HFF-Myc (cell line): Measurements from ENCODE around the gene HACD2.

ENCODE experiments used
- DNase-seq: peaks from one replicate; pipeline ENCODE4 v3.0.0-alpha.2; 2011; ENCODE audit warnings: low read depth; ENCODE audit errors: extremely low read depth
- H3K4me3 ChIP-seq: replicated peaks from 2 replicates; pipeline ENCODE4 v1.5.1; 2011; ENCODE audit warnings: low read depth, mild to moderate bottlenecking, control low read depth, low read length
- TF ChIP-seq, protein P1 (sequence below): IDR thresholded peaks from 2 replicates; pipeline ENCODE4 v1.5.1; 2012; ENCODE audit warnings: mild to moderate bottlenecking, low read depth, low read length, control low read depth; ENCODE audit errors: missing control alignments

Gene HACD2

DNA sequence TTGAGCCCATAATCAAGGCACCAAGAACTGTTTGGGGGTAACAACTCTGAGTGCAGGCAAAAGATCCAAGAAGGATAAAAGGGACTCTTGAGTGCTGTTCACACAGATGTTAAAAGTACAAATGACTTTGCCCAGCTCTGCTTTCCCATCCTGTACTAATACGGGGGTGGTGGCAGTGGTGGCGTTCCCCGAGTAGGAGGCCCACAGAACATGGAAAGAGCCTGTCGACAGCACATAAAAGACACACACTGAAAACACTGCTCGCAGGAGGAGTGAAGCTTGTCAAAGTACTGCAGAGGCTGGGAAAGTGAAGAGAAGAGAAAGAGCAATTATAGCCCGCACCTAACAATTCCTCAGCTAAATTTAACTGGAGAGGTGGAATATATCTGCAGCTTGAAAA lies 40.9 kb downstream of the HACD2 start:
- no peak for DNase-seq
- H3K4me3 ChIP-seq: no peak overlapping the region
- TF ChIP-seq, protein P1, sequence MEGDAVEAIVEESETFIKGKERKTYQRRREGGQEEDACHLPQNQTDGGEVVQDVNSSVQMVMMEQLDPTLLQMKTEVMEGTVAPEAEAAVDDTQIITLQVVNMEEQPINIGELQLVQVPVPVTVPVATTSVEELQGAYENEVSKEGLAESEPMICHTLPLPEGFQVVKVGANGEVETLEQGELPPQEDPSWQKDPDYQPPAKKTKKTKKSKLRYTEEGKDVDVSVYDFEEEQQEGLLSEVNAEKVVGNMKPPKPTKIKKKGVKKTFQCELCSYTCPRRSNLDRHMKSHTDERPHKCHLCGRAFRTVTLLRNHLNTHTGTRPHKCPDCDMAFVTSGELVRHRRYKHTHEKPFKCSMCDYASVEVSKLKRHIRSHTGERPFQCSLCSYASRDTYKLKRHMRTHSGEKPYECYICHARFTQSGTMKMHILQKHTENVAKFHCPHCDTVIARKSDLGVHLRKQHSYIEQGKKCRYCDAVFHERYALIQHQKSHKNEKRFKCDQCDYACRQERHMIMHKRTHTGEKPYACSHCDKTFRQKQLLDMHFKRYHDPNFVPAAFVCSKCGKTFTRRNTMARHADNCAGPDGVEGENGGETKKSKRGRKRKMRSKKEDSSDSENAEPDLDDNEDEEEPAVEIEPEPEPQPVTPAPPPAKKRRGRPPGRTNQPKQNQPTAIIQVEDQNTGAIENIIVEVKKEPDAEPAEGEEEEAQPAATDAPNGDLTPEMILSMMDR: no peak

DNA sequence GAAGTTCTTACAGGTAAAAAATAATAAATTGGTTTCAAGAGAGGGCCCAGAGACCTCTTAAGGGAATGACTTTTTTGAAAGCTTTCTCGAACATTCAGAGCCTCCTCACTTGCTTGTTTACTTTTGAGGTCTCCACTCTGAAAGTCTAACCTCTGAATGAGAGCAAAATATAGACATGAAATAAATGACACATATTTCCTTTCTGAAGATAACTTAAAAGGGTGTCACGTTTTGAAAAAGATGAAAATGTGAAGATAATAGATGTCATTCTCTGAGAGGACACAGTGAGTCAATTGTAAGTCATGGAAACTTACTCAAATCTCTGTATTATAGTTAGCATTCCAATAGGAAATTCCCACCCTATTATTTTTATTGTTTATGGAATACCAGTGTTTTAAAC lies 44.6 kb downstream of the HACD2 start:
- no peak for DNase-seq
- TF ChIP-seq, protein P1: no peak
- H3K4me3 ChIP-seq: no peak overlapping the region

DNA sequence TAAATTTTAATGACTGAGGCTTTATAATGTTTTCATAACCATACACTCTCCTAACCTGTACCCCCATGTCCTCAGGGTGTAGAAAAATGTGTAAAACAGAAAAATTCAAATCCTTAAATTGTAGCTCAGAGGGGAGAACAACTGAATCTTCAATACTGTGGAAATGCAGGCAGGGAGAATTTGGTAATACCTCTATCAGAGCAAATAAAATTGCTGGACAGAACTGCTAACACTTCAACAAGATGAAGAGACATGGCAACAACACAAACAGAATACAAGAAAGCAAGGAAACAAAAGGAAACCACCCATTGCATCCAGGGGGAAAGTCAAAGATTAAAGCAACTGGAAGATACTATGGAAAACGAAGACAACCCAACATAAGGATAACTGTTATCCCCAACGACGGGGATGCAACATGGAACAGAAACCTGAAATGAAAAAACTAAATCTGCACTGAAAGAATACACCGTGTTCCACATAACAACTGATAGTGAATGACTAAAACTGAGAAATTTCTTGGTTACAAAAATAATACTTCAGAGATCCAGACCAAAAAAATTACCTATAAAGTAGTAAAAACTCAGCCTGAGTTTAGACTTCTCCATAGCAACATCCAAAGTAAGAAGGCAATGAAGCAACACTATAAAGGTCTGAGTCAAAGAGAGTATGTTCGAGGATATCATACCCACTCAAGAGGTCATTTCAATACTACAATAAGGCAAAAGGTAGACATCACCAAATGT lies 48.5 kb downstream of the HACD2 start:
- TF ChIP-seq, protein P1: no peak
- H3K4me3 ChIP-seq: no peak overlapping the region
- no peak for DNase-seq

DNA sequence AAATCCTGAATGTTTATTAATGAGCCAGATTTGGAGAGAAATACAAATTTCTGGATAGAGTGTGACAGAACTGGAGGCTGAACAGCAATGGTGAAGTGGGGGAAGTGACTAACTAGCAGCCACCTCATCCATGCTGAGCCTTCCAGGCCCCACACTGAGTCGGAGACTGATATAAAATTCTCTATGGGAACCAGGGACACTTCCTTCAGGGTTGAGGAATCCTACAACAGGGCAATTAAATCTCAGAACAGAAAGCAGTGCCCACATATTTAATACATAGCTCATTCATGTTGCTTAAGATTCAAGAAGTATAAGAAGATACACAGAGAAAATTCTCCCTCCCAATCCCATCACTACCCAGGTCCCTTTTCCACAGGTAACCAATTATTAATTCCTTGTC lies 49.3 kb downstream of the HACD2 start:
- no peak overlapping the region for H3K4me3 ChIP-seq
- no peak for DNase-seq
- TF ChIP-seq, protein P1: no peak

DNA sequence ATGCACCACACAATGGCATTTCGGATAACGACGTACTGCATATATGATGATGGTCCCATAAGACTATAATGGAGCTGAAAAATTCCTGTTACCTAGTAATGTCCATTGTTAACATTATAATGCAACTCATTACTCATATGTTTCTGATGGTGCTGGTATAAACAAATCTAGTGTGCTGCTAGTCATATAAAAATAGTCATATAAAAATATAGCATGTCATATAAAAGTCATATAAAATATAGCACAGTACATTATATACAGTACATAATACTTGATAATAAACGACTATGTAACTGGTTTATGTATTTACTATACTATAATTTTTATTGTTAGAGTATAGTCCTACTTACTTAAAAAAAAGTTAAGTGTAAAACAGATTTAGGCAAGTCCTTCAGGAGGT lies 50.6 kb downstream of the HACD2 start:
- H3K4me3 ChIP-seq: no peak overlapping the region
- TF ChIP-seq, protein P1: no peak
- no peak for DNase-seq

DNA sequence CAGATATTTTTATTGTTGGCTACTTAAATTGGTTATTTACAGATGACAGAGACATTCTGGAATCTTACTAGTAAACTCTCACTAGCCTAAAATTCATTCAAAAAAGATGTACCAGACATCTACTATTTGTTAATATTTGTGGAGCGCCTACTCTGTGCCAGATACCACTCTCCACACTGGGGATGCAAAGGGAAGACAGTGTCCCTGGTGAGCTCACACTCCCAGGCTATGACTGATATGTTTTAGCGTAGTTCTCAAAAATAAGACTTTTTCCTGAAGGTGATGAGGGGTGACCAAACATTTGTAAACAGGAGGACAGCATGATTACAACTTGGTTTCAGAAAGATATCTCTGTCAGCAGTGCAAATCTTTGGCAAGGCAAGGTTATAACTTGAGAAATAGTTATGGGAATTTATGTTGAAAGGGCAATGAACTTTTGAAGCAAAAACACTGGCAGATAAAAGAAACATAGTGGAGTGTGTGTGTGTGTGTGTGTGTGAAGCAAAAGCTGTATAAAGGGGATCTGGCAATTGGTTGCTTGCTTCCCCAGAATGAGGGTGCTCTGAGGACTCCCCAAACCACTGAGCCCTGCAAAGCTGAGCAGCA lies 51.2 kb downstream of the HACD2 start:
- TF ChIP-seq, protein P1: no peak
- no peak overlapping the region for H3K4me3 ChIP-seq
- no peak for DNase-seq
